HEK293T (cell line): ENCODE results near the gene ATXN7.

Experiments
- ELF4 ChIP-seq: fragments of 450-650 bp; IDR thresholded peaks from 2 replicates; pipeline ENCODE4 v1.6.1; 2017; ENCODE audit warnings: antibody characterized with exemption
- HDGF ChIP-seq: fragments of 450-650 bp; IDR thresholded peaks from 2 replicates; pipeline ENCODE4 v1.6.1; 2017; ENCODE audit warnings: antibody characterized with exemption, borderline replicate concordance
- PKNOX1 ChIP-seq: fragments of 450-650 bp; IDR thresholded peaks from 2 replicates; pipeline ENCODE4 v1.6.1; 2016

DNA sequence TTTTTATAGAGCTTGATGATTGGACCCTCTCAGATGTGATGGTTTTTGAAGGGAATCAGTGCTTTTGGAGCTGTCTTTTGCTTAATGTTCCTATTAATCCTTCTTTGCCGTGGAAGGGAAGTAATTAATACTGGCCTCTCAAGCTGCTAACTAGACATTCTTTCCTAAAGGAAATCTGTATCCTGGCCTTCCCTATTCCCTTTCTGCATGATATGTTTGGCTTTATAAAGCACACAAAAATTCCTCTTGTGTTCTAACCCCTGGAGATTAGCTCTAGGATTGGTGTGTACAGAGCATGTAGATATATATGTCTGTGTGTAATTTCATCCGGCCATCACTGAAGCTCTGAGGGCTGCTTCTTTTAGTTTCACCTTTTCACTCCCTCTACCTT, 6.9 kb downstream of the ATXN7 start:
- TF ChIP-seq HDGF (no peak), PKNOX1 (no peak), ELF4 (no peak)
